AML-193 (cell line): Measurements from ENCODE around the gene ABCG2.
"Not testable (repeated sequence)": the region's sequence is repeated elsewhere in the genome, so short reads cannot be mapped to it uniquely, and the experiment has no call there.

Experiments used
- DNase-seq, 2 experiments: peaks; one replicate each; lab custom pipeline; 2025; lab: John Stamatoyannopoulos, UW

ABCG2 gene

GRCh38 chr4:88112856-88113255, 45.6 kb downstream of the ABCG2 start:
- no peak for DNase-seq

DNA sequence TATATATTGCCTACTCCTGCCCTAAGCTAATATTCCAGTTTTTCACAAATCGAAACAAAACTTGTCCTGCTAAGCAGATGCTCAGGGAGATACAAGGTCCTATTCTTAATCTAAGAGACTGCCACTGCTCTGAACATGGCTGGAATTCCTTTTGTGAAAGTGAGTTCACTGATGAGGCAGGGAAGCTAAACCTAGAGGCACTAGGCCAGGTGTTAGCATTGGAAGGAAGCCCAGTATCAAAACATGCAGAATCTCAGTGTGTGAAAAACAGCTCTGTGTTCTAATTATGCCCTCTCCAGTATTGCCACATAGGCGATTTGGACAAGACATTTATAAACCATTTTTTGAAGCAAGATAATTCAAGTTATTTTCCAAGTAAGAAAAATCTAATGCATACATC, 47.6 kb downstream of the ABCG2 start:
- no peak for DNase-seq

GRCh38 chr4:88109123-88109881, 49.1 kb downstream of the ABCG2 start:
- no peak for DNase-seq

DNA sequence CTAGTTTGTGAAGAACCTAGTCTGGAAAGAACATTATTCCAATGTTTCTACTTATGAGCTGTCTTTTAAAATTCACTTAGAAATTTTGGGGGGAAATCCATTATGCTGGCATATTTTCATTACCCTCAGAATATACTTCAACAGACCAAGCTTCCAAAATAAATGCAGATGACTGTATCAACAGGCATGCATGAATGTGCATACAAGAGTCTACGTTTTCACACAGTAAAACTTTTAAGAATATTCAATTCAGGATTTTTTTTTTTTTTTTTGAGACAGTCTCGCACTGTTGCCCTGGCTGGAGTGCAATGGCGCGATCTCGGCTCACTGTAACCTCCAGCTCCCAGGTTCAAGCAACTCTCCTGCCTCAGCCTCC, 49.7 kb downstream of the ABCG2 start:
- DNase-seq, result no peak

GRCh38 chr4:88108108-88108465, 50.4 kb downstream of the ABCG2 start:
- DNase-seq, result not testable (repeated sequence)

DNA sequence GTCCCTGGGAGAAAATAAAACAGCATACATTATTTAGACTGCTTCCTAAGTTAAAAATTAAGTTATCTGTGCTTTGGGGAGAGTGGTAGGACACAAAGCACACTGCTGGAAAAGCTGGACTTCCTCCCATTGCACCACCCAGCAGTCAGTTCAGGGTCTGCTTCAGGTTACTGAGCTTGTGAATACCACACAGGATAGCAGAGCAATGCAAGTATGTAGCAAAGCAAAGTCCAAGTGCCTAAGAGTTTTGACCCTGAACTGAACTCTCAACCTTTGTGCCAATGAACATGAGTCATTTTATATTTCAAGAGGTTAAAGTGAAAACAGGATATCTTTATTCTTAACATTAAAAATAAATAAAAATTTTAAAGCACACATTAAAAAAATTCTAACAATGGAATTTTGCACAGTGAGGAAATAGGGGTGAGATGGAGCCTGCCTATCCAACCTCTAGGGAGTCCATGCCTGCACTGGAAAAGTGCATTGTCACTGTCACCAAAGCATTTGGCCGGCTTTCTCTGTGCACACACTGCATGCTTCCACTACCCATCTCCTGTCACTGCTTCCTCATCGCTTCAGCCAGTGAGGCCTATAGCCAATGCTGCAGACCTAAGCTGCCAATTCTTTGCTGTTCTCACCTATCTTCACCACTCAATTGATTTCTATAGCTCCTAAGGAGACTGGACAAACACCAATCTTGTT, 50.9 kb downstream of the ABCG2 start:
- DNase-seq, result peak; percentile 2 to 23

- DNase-seq, result no peak
Measured at GRCh38 chr4:88106205-88106604, 52.2 kb downstream of the ABCG2 start.

GRCh38 chr4:88104902-88105610, 53.4 kb downstream of the ABCG2 start:
- no peak for DNase-seq

DNA sequence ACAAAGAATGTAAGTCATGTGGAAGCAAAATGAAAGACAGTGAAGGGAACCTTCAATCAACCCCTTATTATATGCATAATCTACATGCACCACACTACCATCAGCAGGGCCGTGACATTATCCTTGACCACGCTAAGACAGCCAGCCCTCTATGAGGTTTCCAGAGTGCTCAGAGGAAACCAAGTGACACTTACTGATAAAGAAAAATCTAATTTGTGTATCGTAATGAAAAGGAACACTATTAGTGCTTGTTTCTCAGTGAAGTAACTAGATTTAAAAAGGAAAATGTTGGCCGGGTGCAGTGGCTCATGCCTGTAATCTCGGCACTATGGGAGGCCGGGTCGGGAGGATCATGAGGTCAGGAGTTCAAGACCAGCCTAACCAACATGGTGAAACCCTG, 56.4 kb downstream of the ABCG2 start:
- no peak for DNase-seq

DNA sequence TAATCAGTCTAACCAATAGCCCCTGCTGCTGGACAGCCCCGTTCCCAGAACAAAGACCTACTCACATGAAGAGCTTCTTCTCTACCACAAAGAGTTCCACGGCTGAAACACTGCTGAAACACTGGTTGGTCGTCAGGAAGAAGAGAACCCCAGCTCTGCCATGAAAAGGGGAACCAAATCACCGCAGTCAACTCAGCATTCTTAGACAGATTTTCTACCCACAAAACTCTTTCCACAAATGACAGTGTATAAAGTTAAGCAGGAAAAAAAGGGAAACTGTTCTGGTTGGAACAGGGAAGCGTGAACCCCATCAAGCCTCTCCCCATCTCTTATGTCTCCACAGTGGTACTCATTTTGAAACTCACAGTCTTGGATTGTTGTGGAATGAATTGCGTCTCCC, 57.3 kb downstream of the ABCG2 start:
- DNase-seq, result no peak

DNA sequence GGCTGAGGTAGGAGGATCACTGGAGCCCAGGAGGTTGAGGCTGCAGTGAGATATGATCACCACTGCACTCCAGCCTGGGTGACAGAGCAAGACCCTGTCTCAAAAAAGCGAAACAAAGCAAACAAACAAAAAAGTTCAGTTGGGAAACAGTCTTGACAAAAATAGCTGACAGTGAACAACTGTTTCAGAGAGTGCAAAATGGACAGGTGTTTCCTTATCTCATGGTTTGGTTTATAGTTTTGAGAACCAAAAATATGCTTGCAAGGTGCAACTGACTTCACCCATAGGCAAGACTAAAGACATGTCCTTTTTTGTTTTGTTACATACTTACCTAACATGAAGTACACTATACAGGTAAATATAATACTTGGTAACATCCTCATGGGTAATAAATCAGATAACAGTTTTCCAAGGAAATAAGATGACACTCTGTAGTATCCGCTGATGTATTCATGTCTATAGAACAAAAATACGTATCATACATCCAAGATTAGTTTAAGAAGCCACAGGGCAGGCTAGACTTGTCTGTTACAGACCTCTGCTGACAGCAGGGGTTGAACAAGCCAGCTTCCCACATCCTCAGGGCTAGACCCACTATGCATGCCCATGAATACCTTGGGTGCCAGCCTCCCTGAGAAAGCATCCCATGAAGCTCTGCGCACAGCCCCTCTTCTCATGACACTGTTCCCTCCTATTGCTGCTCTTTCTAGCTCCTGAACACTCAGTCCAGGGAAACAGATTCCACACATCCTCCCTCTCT, 59.3 kb downstream of the ABCG2 start:
- DNase-seq, result no peak

DNA sequence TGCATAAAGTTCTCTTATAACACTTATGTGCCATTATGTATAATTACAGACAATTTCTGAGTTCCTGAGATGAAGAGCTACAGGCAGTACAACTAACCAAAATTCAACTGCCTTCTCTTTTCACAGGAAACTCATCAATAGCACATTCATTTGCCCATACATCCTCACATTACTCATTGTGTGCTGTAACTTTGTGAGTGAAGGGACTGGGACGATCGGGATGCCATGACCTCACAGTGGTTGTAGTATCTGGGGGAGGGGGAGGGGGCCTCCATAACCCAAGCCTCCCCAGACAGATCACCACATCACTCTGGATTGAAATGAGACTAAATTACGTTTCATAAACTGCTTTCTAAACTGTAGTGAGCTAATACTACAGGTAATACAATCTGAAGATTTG, 60.7 kb downstream of the ABCG2 start:
- no peak for DNase-seq

- no peak for DNase-seq
Measured at GRCh38 chr4:88097301-88097700, 61.1 kb downstream of the ABCG2 start.

DNA sequence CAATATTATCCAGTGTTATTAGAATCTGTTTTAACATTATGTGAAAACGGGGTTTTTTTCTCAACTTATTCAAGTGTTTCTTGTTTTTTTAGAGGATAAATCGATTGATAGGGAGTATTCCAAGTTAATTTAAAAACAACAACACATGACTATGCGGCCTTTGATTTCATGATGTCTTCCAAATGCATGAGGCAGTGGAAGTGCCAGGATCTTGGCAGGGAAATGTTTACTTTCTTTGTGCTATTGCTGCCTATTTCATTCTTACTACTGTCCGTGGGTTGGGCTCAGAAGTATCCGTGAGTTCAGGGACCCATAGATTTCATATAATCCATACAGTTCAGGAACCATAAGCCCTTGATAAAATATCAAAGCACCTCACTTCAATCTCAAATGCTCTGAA, 64.6 kb downstream of the ABCG2 start:
- DNase-seq, result no peak

- DNase-seq, result no peak
Measured at GRCh38 chr4:88091378-88091777, 67.1 kb downstream of the ABCG2 start.

DNA sequence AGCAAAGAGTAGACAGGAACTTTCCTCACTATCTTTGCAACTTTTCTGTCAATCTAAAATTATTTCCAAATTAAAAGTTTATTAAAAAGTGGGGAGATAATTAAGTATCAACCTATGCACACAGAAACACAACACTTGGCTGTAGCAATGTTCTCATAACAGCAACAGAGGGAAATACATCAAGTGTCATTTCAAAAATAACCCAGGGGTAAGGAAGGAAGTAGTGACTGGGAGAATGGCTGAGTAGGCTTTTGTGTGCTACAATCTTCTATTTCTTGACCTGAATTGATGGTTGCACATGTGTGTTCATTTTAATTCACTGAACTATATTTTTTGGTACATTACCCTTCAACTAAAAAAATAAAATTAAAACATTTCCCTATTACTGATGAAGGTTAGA, 67.5 kb downstream of the ABCG2 start:
- DNase-seq, result no peak

- DNase-seq, result no peak
Measured at GRCh38 chr4:88087004-88087403, 71.4 kb downstream of the ABCG2 start.

GRCh38 chr4:88080626-88081025, 77.8 kb downstream of the ABCG2 start:
- no peak for DNase-seq

DNA sequence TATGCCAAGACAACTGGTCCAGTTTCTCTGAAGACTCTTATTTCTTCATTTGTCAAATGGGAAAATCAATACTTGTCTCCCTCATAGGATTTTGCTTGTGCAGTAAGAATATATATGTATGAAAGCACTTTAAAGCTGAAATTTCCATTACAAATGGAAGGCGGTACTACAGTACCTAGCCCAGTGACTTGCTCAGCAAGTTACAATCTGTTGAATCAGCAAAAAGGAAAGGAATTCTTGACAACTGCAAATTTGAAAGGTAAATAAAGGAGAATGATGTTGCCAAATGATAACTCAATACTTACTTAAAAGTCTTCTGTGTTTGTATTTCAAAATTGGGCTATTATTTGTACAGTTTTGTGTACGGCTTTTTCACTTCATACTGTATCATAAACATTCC, 79.9 kb downstream of the ABCG2 start:
- DNase-seq, result no peak

DNA sequence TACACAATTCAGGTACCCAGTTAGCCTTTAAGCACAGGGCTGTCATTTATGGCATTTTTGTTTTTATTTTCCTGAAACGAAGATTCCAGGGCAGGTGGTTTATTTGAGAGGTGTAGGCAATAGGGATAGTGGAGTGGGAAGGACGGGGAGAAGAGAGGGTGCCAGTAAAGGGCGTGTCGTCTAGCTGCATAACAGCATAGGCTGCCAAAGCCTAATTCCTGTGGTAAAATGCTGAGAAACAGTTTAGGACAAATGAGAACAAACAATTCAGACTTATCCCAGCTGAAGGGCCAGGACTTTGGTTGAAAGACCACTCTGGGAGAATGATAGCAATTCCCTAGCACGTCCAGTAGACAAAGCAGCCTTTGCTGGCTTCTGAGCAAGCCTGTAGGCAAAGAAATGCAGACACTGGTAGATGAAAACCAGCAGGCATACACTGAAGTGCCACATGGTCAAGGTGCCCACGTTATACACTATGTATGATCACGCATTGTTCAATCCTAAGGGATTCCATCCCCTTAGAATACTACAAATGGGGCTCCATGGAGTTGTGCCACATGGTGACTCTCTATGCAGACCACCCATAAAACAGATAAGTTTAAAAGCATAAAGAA, 80.4 kb downstream of the ABCG2 start:
- DNase-seq, result no peak

- no peak for DNase-seq
Measured at GRCh38 chr4:88075336-88075735, 83.1 kb downstream of the ABCG2 start.

- no peak for DNase-seq
Measured at GRCh38 chr4:88070031-88070430, 88.4 kb downstream of the ABCG2 start.
